Right renal pelvis (tissue), 4 donors: ENCODE data around the gene TCP11L2. TPM values are rescaled to one million over a fixed set of nuclear protein-coding genes. Genes with fewer than 3 reads are reported as not detected.
"Not testable (repeated sequence)": the region's sequence is repeated elsewhere in the genome, so short reads cannot be mapped to it uniquely, and the experiment has no call there.

ENCODE experiments used
- DNase-seq, 4 donors: peaks; one replicate each; pipeline ENCODE4 v3.0.0-alpha.2; 2013; ENCODE audit warnings: low read depth in 4 of 4, low spot score in 3 of 4, missing footprints in 1 of 4
- polyA plus RNA-seq, 4 donors: library from polyadenylated mRNA; unstranded; fragments of 120-200 nt; gene quantifications; one replicate each; pipeline ENCODE4 v1.2.1, GENCODE V29; 2013; ENCODE audit not compliant: insufficient read length in 4 of 4

TCP11L2 gene
- polyA plus RNA-seq, 4 donors, result 13.5 to 21.6 (median 18.9) TPM

GRCh38 chr12:106282457-106283097 is 20.0 kb upstream of the TCP11L2 start:
- DNase-seq, result no peak

- no peak for DNase-seq
These were observed 18.0 kb upstream of the TCP11L2 start for GRCh38 chr12:106284358-106285105.

GRCh38 chr12:106285982-106286381 is 16.6 kb upstream of the TCP11L2 start:
- no peak for DNase-seq

- DNase-seq, result not testable (repeated sequence)
These were observed 15.9 kb upstream of the TCP11L2 start for GRCh38 chr12:106286576-106287162.

- no peak for DNase-seq
These were observed 15.2 kb upstream of the TCP11L2 start for GRCh38 chr12:106287364-106287763.

- no peak for DNase-seq
These were observed 14.4 kb upstream of the TCP11L2 start for GRCh38 chr12:106288101-106288493.

- DNase-seq, result no peak
These were observed 13.9 kb upstream of the TCP11L2 start for GRCh38 chr12:106288494-106289195.

GRCh38 chr12:106289196-106289681 is 13.3 kb upstream of the TCP11L2 start:
- no peak for DNase-seq

- DNase-seq, result no peak
These were observed 11.9 kb upstream of the TCP11L2 start for GRCh38 chr12:106290666-106291065.

- no peak for DNase-seq
These were observed 11.2 kb upstream of the TCP11L2 start for GRCh38 chr12:106291342-106291741.

- no peak for DNase-seq
These were observed 10.2 kb upstream of the TCP11L2 start for GRCh38 chr12:106292339-106292738.

- no peak for DNase-seq
These were observed 6.2 kb upstream of the TCP11L2 start for GRCh38 chr12:106296179-106296877.

GRCh38 chr12:106297075-106297474 is 5.5 kb upstream of the TCP11L2 start:
- DNase-seq, result no peak

- DNase-seq, result no peak
These were observed 4.9 kb upstream of the TCP11L2 start for GRCh38 chr12:106297681-106298080.

- DNase-seq, result no peak
These were observed 3.2 kb upstream of the TCP11L2 start for GRCh38 chr12:106299202-106299774.

GRCh38 chr12:106300761-106301160 is 1.8 kb upstream of the TCP11L2 start:
- no peak for DNase-seq

- DNase-seq, result no peak
These were observed 1.3 kb upstream of the TCP11L2 start for GRCh38 chr12:106301241-106301610.

- peak in 1 of 4 donors; percentile 41 for DNase-seq
These were observed 767 bp upstream of the TCP11L2 start for GRCh38 chr12:106301611-106302321.

- DNase-seq, result peak in 3 of 4 donors; percentile 60 to 68 (median 64)
These were observed 778 bp downstream of the TCP11L2 start for GRCh38 chr12:106303202-106303820.
